Measurements from ENCODE around the gene UBAC1. TPM values are rescaled to one million over a fixed set of nuclear protein-coding genes. Genes with fewer than 3 reads are reported as not detected.
"Not testable (repeated sequence)": the region's sequence is repeated elsewhere in the genome, so short reads cannot be mapped to it uniquely, and the experiment has no call there.

Gene UBAC1
- total RNA-seq, 1 donor from 2014 or later: 34.5 TPM

GRCh38 chr9:135946392-135946994 lies 14.7 kb downstream of the UBAC1 start:
- no peak for TF ChIP-seq CTCF (conservative IDR thresholded peaks at IDR 0.05)
- Mint-ChIP-seq H3K36me3 (peaks cover 35% of the 10 kb centered on the region), H3K4me3 (no peak overlapping the region), H3K27ac (no peak overlapping the region), H3K4me1 (ENCODE audit: unreplicated experiment) (peaks cover 6% of the 10 kb centered on the region), H3K27me3 (no peaks in the 10 kb centered on the region), H3K9me3 (no peaks in the 10 kb centered on the region)
- DNase-seq (ENCODE audit: extremely low spot score, unreplicated experiment): no peak

GRCh38 chr9:135945969-135946368 lies 15.2 kb downstream of the UBAC1 start:
- TF ChIP-seq CTCF (conservative IDR thresholded peaks at IDR 0.05): no peak
- no peak for DNase-seq (ENCODE audit: extremely low spot score, unreplicated experiment)
- Mint-ChIP-seq H3K4me1 (ENCODE audit: unreplicated experiment) (peaks cover 6% of the 10 kb centered on the region), H3K27ac (no peak overlapping the region), H3K27me3 (no peaks in the 10 kb centered on the region), H3K9me3 (no peaks in the 10 kb centered on the region), H3K4me3 (no peak overlapping the region), H3K36me3 (peaks cover 35% of the 10 kb centered on the region)

GRCh38 chr9:135944444-135945252 lies 16.5 kb downstream of the UBAC1 start:
- no peak for TF ChIP-seq CTCF (conservative IDR thresholded peaks at IDR 0.05)
- no peak for DNase-seq (ENCODE audit: extremely low spot score, unreplicated experiment)
- Mint-ChIP-seq H3K4me3 (no peak overlapping the region), H3K9me3 (no peaks in the 10 kb centered on the region), H3K4me1 (ENCODE audit: unreplicated experiment) (peaks cover 6% of the 10 kb centered on the region), H3K27ac (no peak overlapping the region), H3K36me3 (peaks cover 30% of the 10 kb centered on the region), H3K27me3 (no peaks in the 10 kb centered on the region)

- DNase-seq (ENCODE audit: extremely low spot score, unreplicated experiment); H3K27me3 Mint-ChIP-seq; H3K4me3 Mint-ChIP-seq; H3K4me1 Mint-ChIP-seq (ENCODE audit: unreplicated experiment); H3K27ac Mint-ChIP-seq; H3K9me3 Mint-ChIP-seq: not testable (repeated sequence)
- H3K36me3 Mint-ChIP-seq: peaks cover 28% of the 10 kb centered on the region
Observed at GRCh38 chr9:135943604-135944003, 17.6 kb downstream of the UBAC1 start.

GRCh38 chr9:135941288-135941995 lies 19.7 kb downstream of the UBAC1 start:
- H3K4me3 Mint-ChIP-seq: no peak overlapping the region
- H3K27ac Mint-ChIP-seq: no peak overlapping the region
- peaks cover 38% of the 10 kb centered on the region for H3K36me3 Mint-ChIP-seq
- no peaks in the 10 kb centered on the region for H3K27me3 Mint-ChIP-seq
- DNase-seq (ENCODE audit: extremely low spot score, unreplicated experiment): no peak
- no peaks in the 10 kb centered on the region for H3K9me3 Mint-ChIP-seq
- TF ChIP-seq CTCF (conservative IDR thresholded peaks at IDR 0.05): no peak
- H3K4me1 Mint-ChIP-seq (ENCODE audit: unreplicated experiment): no peaks in the 10 kb centered on the region
